HepG2 (cell line): ENCODE measurements around the gene SEPTIN11.

Experiments
- FOSL1 ChIP-seq: sonication (generic); formaldehyde crosslinking; IDR thresholded peaks from 2 replicates; pipeline ENCODE4 v1.9.0; 2021; ENCODE audit warnings: missing genetic modification reagents, borderline replicate concordance
- JUND ChIP-seq: sonication (generic); formaldehyde crosslinking; IDR thresholded peaks from 2 replicates; pipeline ENCODE4 v1.8.0; 2022; ENCODE audit warnings: mild to moderate bottlenecking, missing genetic modification reagents
- PBX3 ChIP-seq: sonication (generic); formaldehyde crosslinking; IDR thresholded peaks from 2 replicates; pipeline ENCODE4 v1.8.1; 2023; ENCODE audit warnings: missing genetic modification reagents, inconsistent platforms, borderline replicate concordance
- RAD21 ChIP-seq: fragments of 450-650 bp; formaldehyde crosslinking; IDR thresholded peaks from 2 replicates; pipeline ENCODE4 v1.5.0; 2020; ENCODE audit warnings: mild to moderate bottlenecking
- SIX1 ChIP-seq: sonication (generic); formaldehyde crosslinking; IDR thresholded peaks from 2 replicates; pipeline ENCODE4 v1.4.0; 2020; ENCODE audit warnings: missing genetic modification reagents, borderline replicate concordance
- SMC3 ChIP-seq: IDR thresholded peaks from 2 replicates; pipeline ENCODE4 v1.6.1; 2011; ENCODE audit warnings: low read length, improper control_type of control experiment
- TAF1 ChIP-seq: sonication (generic); formaldehyde crosslinking; IDR thresholded peaks from 2 replicates; pipeline ENCODE4 v1.4.0; 2020; ENCODE audit warnings: missing genetic modification reagents
- TFDP2 ChIP-seq: sonication (generic); formaldehyde crosslinking; IDR thresholded peaks from 2 replicates; pipeline ENCODE4 v1.4.0; 2020; ENCODE audit warnings: missing genetic modification reagents
- ZBTB4 ChIP-seq: sonication (generic); formaldehyde crosslinking; IDR thresholded peaks from 2 replicates; pipeline ENCODE4 v1.4.0; 2020; ENCODE audit warnings: missing genetic modification reagents, mild to moderate bottlenecking, borderline replicate concordance
- ZNF143 ChIP-seq: sonication (generic); formaldehyde crosslinking; IDR thresholded peaks from 2 replicates; pipeline ENCODE4 v1.4.0; 2020; ENCODE audit warnings: missing genetic modification reagents
- ZNF383 ChIP-seq: sonication (generic); formaldehyde crosslinking; IDR thresholded peaks from 2 replicates; pipeline ENCODE4 v1.4.0; 2020; ENCODE audit warnings: missing genetic modification reagents, mild to moderate bottlenecking, borderline replicate concordance
- ZNF879 ChIP-seq: sonication (generic); formaldehyde crosslinking; IDR thresholded peaks from 2 replicates; pipeline ENCODE4 v1.8.1; 2023; ENCODE audit warnings: missing genetic modification reagents

- no peak for TF ChIP-seq ZNF879 (CRISPR knock-in tag)
- no peak for TF ChIP-seq SMC3
- no peak for TF ChIP-seq TFDP2 (CRISPR knock-in tag)
- TF ChIP-seq ZBTB4 (CRISPR knock-in tag), result no peak
- no peak for TF ChIP-seq SIX1
- no peak for TF ChIP-seq PBX3 (CRISPR knock-in tag)
- no peak for TF ChIP-seq JUND
- no peak for TF ChIP-seq RAD21 (CRISPR knock-in tag)
- TF ChIP-seq FOSL1, result no peak
- no peak for TF ChIP-seq TAF1 (CRISPR knock-in tag)
- TF ChIP-seq ZNF383 (CRISPR knock-in tag), result no peak
- TF ChIP-seq ZNF143 (CRISPR knock-in tag), result no peak
These were observed 48.8 kb downstream of the SEPTIN11 start for GRCh38 chr4:76998251-76998901.
